Neural cell (in vitro differentiated cells): ENCODE results near the gene LHX5. TPM values are rescaled to one million over a fixed set of nuclear protein-coding genes. Genes with fewer than 3 reads are reported as not detected.

Experiments used
- H2AFZ ChIP-seq: fragments of 200-600, 300-800 bp; sonication (generic), shearing (Covaris generic); 2 replicates; pipeline ENCODE4 v1.6.0; 2014; ENCODE audit warnings: low read depth, mild to moderate bottlenecking, antibody characterized with exemption, low read length, moderate library complexity
- H3F3A ChIP-seq: fragments of 200-600 bp; shearing (Covaris generic); 2 replicates; pipeline ENCODE4 v1.6.1; 2016; ENCODE audit warnings: mild to moderate bottlenecking, moderate library complexity, mixed read lengths, antibody characterized with exemption, low read length; ENCODE audit not compliant: insufficient read depth, poor library complexity, severe bottlenecking
- H3K27ac ChIP-seq: fragments of 200-600, 300-800 bp; sonication (generic), shearing (Covaris generic); 2 replicates; pipeline ENCODE4 v1.5.1; 2014; ENCODE audit warnings: mild to moderate bottlenecking, low read length, moderate library complexity
- H3K27me3 ChIP-seq: fragments of 300-800, 200-600 bp; sonication (generic), shearing (Covaris generic); 2 replicates; pipeline ENCODE4 v1.6.0; 2014; ENCODE audit warnings: mild to moderate bottlenecking, low read depth, low read length, moderate library complexity; ENCODE audit not compliant: insufficient read depth
- H3K36me3 ChIP-seq: fragments of 300-800, 200-600 bp; sonication (generic), shearing (Covaris generic); 2 replicates; pipeline ENCODE4 v1.5.1; 2014; ENCODE audit warnings: mild to moderate bottlenecking, antibody characterized with exemption, low read length, moderate library complexity; ENCODE audit not compliant: insufficient read depth
- H3K4me2 ChIP-seq: fragments of 300-800, 200-600 bp; sonication (generic), shearing (Covaris generic); 2 replicates; pipeline ENCODE4 v1.6.0; 2014; ENCODE audit warnings: mild to moderate bottlenecking, low read length
- H3K4me3 ChIP-seq: fragments of 300-800, 200-600 bp; sonication (generic), shearing (Covaris generic); 2 replicates; pipeline ENCODE4 v1.5.1; 2014; ENCODE audit warnings: mild to moderate bottlenecking, low read length, moderate library complexity
- H3K79me2 ChIP-seq: fragments of 200-600 bp; shearing (Covaris generic); replicated peaks from 2 replicates; pipeline ENCODE4 v1.6.0; 2014; ENCODE audit warnings: mild to moderate bottlenecking, low read length, moderate library complexity; ENCODE audit not compliant: insufficient read depth
- H3K9ac ChIP-seq: fragments of 300-800, 200-600 bp; sonication (generic), shearing (Covaris generic); 2 replicates; pipeline ENCODE4 v1.6.1; 2016; ENCODE audit warnings: mild to moderate bottlenecking, low read length, mixed read lengths
- H3K9me2 ChIP-seq: fragments of 200-600 bp; shearing (Covaris generic); 2 replicates; pipeline ENCODE4 v1.6.1; 2016; ENCODE audit warnings: mild to moderate bottlenecking, low read length, mixed read lengths; ENCODE audit not compliant: insufficient read depth
- H3K9me3 ChIP-seq: fragments of 200-600, 300-800 bp; sonication (generic), shearing (Covaris generic); 2 replicates; pipeline ENCODE4 v1.6.1; 2016; ENCODE audit warnings: mild to moderate bottlenecking, mixed run types, low read length, moderate library complexity, mixed read lengths
- H4K20me1 ChIP-seq: fragments of 200-600 bp; shearing (Covaris generic); 2 replicates; pipeline ENCODE4 v1.6.1; 2016; ENCODE audit warnings: mild to moderate bottlenecking, mixed run types; ENCODE audit not compliant: insufficient read depth
- CTCF ChIP-seq: fragments of 450-650 bp; IDR thresholded peaks from 2 replicates; pipeline ENCODE4 v1.5.1; 2014; ENCODE audit warnings: antibody characterized with exemption, mild to moderate bottlenecking, moderate library complexity; ENCODE audit not compliant: poor library complexity, severe bottlenecking
- EP300 ChIP-seq: fragments of 450-650 bp; conservative IDR thresholded peaks from 2 replicates; pipeline ENCODE4 v1.6.1; 2014; ENCODE audit warnings: antibody characterized with exemption, mild to moderate bottlenecking, moderate library complexity; ENCODE audit not compliant: poor library complexity, severe bottlenecking
- EZH2 ChIP-seq: fragments of 200-600, 300-800 bp; shearing (Covaris generic), sonication (generic); IDR thresholded peaks from 2 replicates; pipeline ENCODE4 v1.6.1; 2014; ENCODE audit warnings: antibody characterized with exemption, low read length, borderline replicate concordance, mild to moderate bottlenecking; ENCODE audit not compliant: insufficient read depth, poor library complexity, severe bottlenecking
- MXI1 ChIP-seq: fragments of 450-650 bp; conservative IDR thresholded peaks from 2 replicates; pipeline ENCODE4 v1.6.1; 2014; ENCODE audit warnings: antibody characterized with exemption, mild to moderate bottlenecking; ENCODE audit not compliant: poor library complexity, severe bottlenecking
- POLR2AphosphoS5 ChIP-seq: IDR thresholded peaks from 2 replicates; pipeline ENCODE4 v1.6.1; 2012
- RAD21 ChIP-seq: fragments of 450-650 bp; conservative IDR thresholded peaks from 2 replicates; pipeline ENCODE4 v1.6.1; 2014; ENCODE audit warnings: antibody characterized with exemption, mild to moderate bottlenecking, moderate library complexity
- REST ChIP-seq: IDR thresholded peaks from 2 replicates; pipeline ENCODE4 v1.6.1; 2012; ENCODE audit warnings: borderline replicate concordance
- SMC3 ChIP-seq: fragments of 450-650 bp; conservative IDR thresholded peaks from 2 replicates; pipeline ENCODE4 v1.6.1; 2014; ENCODE audit warnings: antibody characterized with exemption, mild to moderate bottlenecking, moderate library complexity; ENCODE audit not compliant: poor library complexity
- TAF1 ChIP-seq: IDR thresholded peaks from 2 replicates; pipeline ENCODE4 v1.6.1; 2012; ENCODE audit warnings: low read depth
- polyA plus RNA-seq: library from polyadenylated mRNA; depleted of rRNA; stranded (reverse); fragments of >200 nt; gene quantifications from 2 replicates; pipeline ENCODE4 v1.2.3, GENCODE V29; 2014

Gene LHX5
- polyA plus RNA-seq, 1 donor from 2014 or later = 3.8 TPM

- Histone ChIP-seq H3K4me2 (peak overlapping the region; percentile 41), H3K9ac (peak overlapping the region; percentile 32), H2AFZ (no peak overlapping the region), H3F3A (no peaks in the 10 kb centered on the region), H3K79me2 (no peaks in the 10 kb centered on the region), H3K9me2 (no peaks in the 10 kb centered on the region), H3K9me3 (no peaks in the 10 kb centered on the region), H3K36me3 (no peaks in the 10 kb centered on the region), H3K4me3 (peak overlapping the region; percentile 36), H3K27ac (peak overlapping the region; percentile 4), H3K27me3 (no peaks in the 10 kb centered on the region), H4K20me1 (no peaks in the 10 kb centered on the region)
- TF ChIP-seq RAD21 (no peak), MXI1 (no peak), EP300 (no peak)
These were observed 28.6 kb upstream of the LHX5 start for GRCh38 chr12:113500306-113500675.

GRCh38 chr12:113498490-113498889 is 26.8 kb upstream of the LHX5 start:
- Histone ChIP-seq H3F3A (no peaks in the 10 kb centered on the region), H3K79me2 (no peaks in the 10 kb centered on the region), H3K9me3 (no peaks in the 10 kb centered on the region), H3K4me3 (no peak overlapping the region), H3K9ac (no peak overlapping the region), H3K36me3 (no peaks in the 10 kb centered on the region), H3K27me3 (no peaks in the 10 kb centered on the region), H3K27ac (no peak overlapping the region), H3K4me2 (no peak overlapping the region), H4K20me1 (no peaks in the 10 kb centered on the region), H2AFZ (no peak overlapping the region), H3K9me2 (no peaks in the 10 kb centered on the region)
- no peak for TF ChIP-seq REST
- no peak for TF ChIP-seq RAD21
- TF ChIP-seq TAF1 = no peak
- TF ChIP-seq EZH2 = no peak
- no peak for TF ChIP-seq POLR2AphosphoS5
- TF ChIP-seq CTCF = no peak
- no peak for TF ChIP-seq SMC3
- no peak for TF ChIP-seq MXI1
- TF ChIP-seq EP300 = no peak

- Histone ChIP-seq H3K27ac (no peak overlapping the region), H3K27me3 (no peaks in the 10 kb centered on the region), H3K4me3 (no peak overlapping the region), H3K9me2 (no peaks in the 10 kb centered on the region), H4K20me1 (no peaks in the 10 kb centered on the region), H3K79me2 (no peaks in the 10 kb centered on the region), H3K9ac (no peak overlapping the region), H3K36me3 (no peaks in the 10 kb centered on the region), H3K9me3 (no peaks in the 10 kb centered on the region), H2AFZ (no peak overlapping the region), H3K4me2 (no peak overlapping the region), H3F3A (no peaks in the 10 kb centered on the region)
- TF ChIP-seq MXI1 (no peak), REST (no peak), CTCF (no peak), SMC3 (no peak), EZH2 (no peak), TAF1 (no peak), EP300 (no peak), RAD21 (no peak)
These were observed 26.0 kb upstream of the LHX5 start for GRCh38 chr12:113497693-113498092.
